Mesendoderm (in vitro differentiated cells): ENCODE results near the gene GNG2.

Experiments used
- DNase-seq: peaks from one replicate; pipeline ENCODE4 v3.0.0; 2013
- H2AK5ac ChIP-seq: 2 replicates; pipeline ENCODE4 v1.6.1; 2013; ENCODE audit warnings: low read length, inconsistent platforms
- H2BK120ac ChIP-seq: 2 replicates; pipeline ENCODE4 v1.6.1; 2013; ENCODE audit warnings: low read depth, mild to moderate bottlenecking, low read length, moderate library complexity, mixed read lengths
- H2BK15ac ChIP-seq: replicated peaks from 2 replicates; pipeline ENCODE4 v1.6.1; 2013; ENCODE audit warnings: low read depth, mild to moderate bottlenecking, moderate library complexity
- H2BK5ac ChIP-seq: 2 replicates; pipeline ENCODE4 v1.6.1; 2013; ENCODE audit warnings: low read length, inconsistent platforms
- H3K18ac ChIP-seq: 2 replicates; pipeline ENCODE4 v1.6.1; 2013; ENCODE audit warnings: mild to moderate bottlenecking, low read length, mixed read lengths
- H3K23ac ChIP-seq: one replicate; pipeline ENCODE4 v1.6.1; 2013; ENCODE audit warnings: low read length
- H3K27ac ChIP-seq: 2 replicates; pipeline ENCODE4 v1.5.1; 2013; ENCODE audit warnings: low read depth, mild to moderate bottlenecking, inconsistent platforms, low read length, moderate library complexity
- H3K27me3 ChIP-seq: 2 replicates; pipeline ENCODE4 v1.6.1; 2013; ENCODE audit warnings: low read length, control low read depth, mild to moderate bottlenecking, inconsistent platforms; ENCODE audit not compliant: insufficient read depth, poor library complexity
- H3K36me3 ChIP-seq: 2 replicates; pipeline ENCODE4 v1.6.1; 2013; ENCODE audit warnings: low read length, inconsistent platforms; ENCODE audit not compliant: control insufficient read depth, insufficient read depth
- H3K4ac ChIP-seq: one replicate; pipeline ENCODE4 v1.6.1; 2013; ENCODE audit warnings: low read depth, mild to moderate bottlenecking, low read length, moderate library complexity
- H3K4me1 ChIP-seq: 2 replicates; pipeline ENCODE4 v1.6.1; 2013; ENCODE audit warnings: low read depth, low read length, inconsistent platforms; ENCODE audit not compliant: control insufficient read depth
- H3K4me2 ChIP-seq: 2 replicates; pipeline ENCODE4 v1.6.1; 2013; ENCODE audit warnings: low read length
- H3K4me3 ChIP-seq: 2 replicates; pipeline ENCODE4 v1.5.1; 2013; ENCODE audit warnings: mild to moderate bottlenecking, low read length
- H3K56ac ChIP-seq: one replicate; pipeline ENCODE4 v1.6.1; 2013; ENCODE audit warnings: low read length
- H3K79me1 ChIP-seq: 2 replicates; pipeline ENCODE4 v1.6.1; 2013; ENCODE audit warnings: low read length, inconsistent platforms
- H3K79me2 ChIP-seq: 2 replicates; pipeline ENCODE4 v1.6.1; 2013; ENCODE audit warnings: mild to moderate bottlenecking, low read length; ENCODE audit not compliant: control insufficient read depth, insufficient read depth
- H3K9ac ChIP-seq: 2 replicates; pipeline ENCODE4 v1.6.1; 2013; ENCODE audit warnings: low read length, inconsistent platforms
- H4K5ac ChIP-seq: one replicate; pipeline ENCODE4 v1.6.1; 2013; ENCODE audit warnings: low read length
- H4K8ac ChIP-seq: one replicate; pipeline ENCODE4 v1.6.1; 2013; ENCODE audit warnings: low read depth, mild to moderate bottlenecking, control low read depth, low read length, moderate library complexity
- WGBS: extraction: QIAGEN DNeasy Blood & Tissue Kit; methylation state at CpG from one replicate; pipeline ENCODE4 v1.1.7; 2013; ENCODE audit warnings: low lambda C conversion rate, missing lambda C conversion rate; ENCODE audit not compliant: insufficient coverage; ENCODE audit errors: extremely low coverage; 5-methylcytosine and 5-hydroxymethylcytosine counted together

Gene GNG2

GRCh38 chr14:51954657-51955056, 94.2 kb downstream of the GNG2 start:
- Histone ChIP-seq H3K4ac (no peak overlapping the region), H3K56ac (no peak overlapping the region), H2BK5ac (no peak overlapping the region), H3K4me1 (no peaks in the 10 kb centered on the region), H4K8ac (no peak overlapping the region), H3K27me3 (no peaks in the 10 kb centered on the region), H3K36me3 (no peaks in the 10 kb centered on the region), H2BK15ac (no peak overlapping the region), H3K18ac (no peak overlapping the region), H3K79me1 (no peaks in the 10 kb centered on the region), H4K5ac (no peak overlapping the region), H2BK120ac (no peak overlapping the region), H3K4me2 (no peak overlapping the region), H2AK5ac (no peak overlapping the region), H3K27ac (no peak overlapping the region), H3K23ac (no peak overlapping the region), H3K79me2 (no peaks in the 10 kb centered on the region), H3K9ac (no peak overlapping the region), H3K4me3 (no peak overlapping the region)
- peak; percentile 11 for DNase-seq
- WGBS: no CpG with 5 or more reads among the region's 3 CpGs

GRCh38 chr14:51957950-51958349, 97.5 kb downstream of the GNG2 start:
- Histone ChIP-seq H3K4me3 (no peak overlapping the region), H3K9ac (no peak overlapping the region), H2BK5ac (no peak overlapping the region), H2AK5ac (no peak overlapping the region), H3K36me3 (no peaks in the 10 kb centered on the region), H3K27ac (no peak overlapping the region), H3K4me2 (no peak overlapping the region), H3K23ac (no peak overlapping the region), H2BK120ac (no peak overlapping the region), H3K4ac (no peak overlapping the region), H3K79me1 (no peaks in the 10 kb centered on the region), H3K27me3 (no peaks in the 10 kb centered on the region), H3K4me1 (no peaks in the 10 kb centered on the region), H4K5ac (no peak overlapping the region), H3K18ac (no peak overlapping the region), H2BK15ac (no peak overlapping the region), H3K79me2 (no peaks in the 10 kb centered on the region), H4K8ac (no peak overlapping the region), H3K56ac (no peak overlapping the region)
- WGBS: no CpG with 5 or more reads among the region's 2 CpGs
- no peak for DNase-seq

DNA sequence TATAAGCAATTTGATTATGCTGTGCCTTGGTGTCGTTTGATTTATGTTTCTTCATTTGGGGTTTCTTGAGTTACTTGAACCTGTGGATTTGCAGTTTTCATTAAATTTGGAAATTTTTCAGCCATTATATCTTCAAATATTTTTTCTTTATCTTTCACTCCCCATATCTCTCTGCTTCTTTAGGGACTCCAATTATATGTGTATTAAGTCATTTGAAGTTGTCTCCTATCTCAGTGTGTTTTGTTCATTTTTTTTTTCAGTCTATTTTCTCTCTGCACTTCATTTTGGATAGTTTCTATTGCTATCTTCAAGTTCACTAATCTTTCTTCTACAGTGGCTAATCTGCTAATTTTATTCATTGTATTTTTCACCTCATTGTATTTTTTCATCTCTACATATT, 99.5 kb downstream of the GNG2 start:
- WGBS: no CpG with 5 or more reads among the region's 1 CpG
- H2BK15ac ChIP-seq: no peak overlapping the region
- no peaks in the 10 kb centered on the region for H3K27me3 ChIP-seq
- H4K5ac ChIP-seq: no peak overlapping the region
- no peak overlapping the region for H3K9ac ChIP-seq
- H3K79me2 ChIP-seq: no peaks in the 10 kb centered on the region
- no peaks in the 10 kb centered on the region for H3K79me1 ChIP-seq
- no peak overlapping the region for H3K18ac ChIP-seq
- no peak overlapping the region for H2AK5ac ChIP-seq
- H3K4me2 ChIP-seq: no peak overlapping the region
- no peak overlapping the region for H3K4ac ChIP-seq
- no peaks in the 10 kb centered on the region for H3K4me1 ChIP-seq
- no peak for DNase-seq
- H3K27ac ChIP-seq: no peak overlapping the region
- no peak overlapping the region for H3K23ac ChIP-seq
- H4K8ac ChIP-seq: no peak overlapping the region
- H3K56ac ChIP-seq: no peak overlapping the region
- no peak overlapping the region for H2BK5ac ChIP-seq
- H2BK120ac ChIP-seq: no peak overlapping the region
- no peak overlapping the region for H3K4me3 ChIP-seq
- H3K36me3 ChIP-seq: no peaks in the 10 kb centered on the region

GRCh38 chr14:51960866-51961265, 100.5 kb downstream of the GNG2 start:
- no peaks in the 10 kb centered on the region for H3K4me1 ChIP-seq

DNA sequence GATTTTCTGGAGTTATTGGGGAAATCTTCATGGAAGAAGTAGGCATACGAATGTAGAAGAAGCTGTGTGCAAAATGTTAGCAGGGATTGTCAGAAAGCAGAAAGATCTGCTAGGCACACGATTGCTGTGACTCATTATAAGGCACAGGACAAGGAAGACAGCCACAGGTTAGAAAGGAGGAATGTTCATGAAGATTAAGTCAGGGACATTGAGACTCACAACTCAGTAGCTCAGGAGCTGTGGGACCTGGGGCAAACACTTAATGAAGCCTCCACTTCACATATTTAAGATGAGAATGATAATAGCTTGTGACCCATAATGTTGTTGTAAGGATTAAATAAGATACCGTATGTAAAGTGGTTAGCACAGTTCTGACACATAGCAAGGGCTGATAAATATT, 102.3 kb downstream of the GNG2 start:
- Histone ChIP-seq H3K4ac (no peak overlapping the region), H3K36me3 (no peaks in the 10 kb centered on the region), H2BK120ac (no peak overlapping the region), H3K4me3 (no peak overlapping the region), H3K79me1 (no peaks in the 10 kb centered on the region), H3K56ac (no peak overlapping the region), H4K5ac (no peak overlapping the region), H2AK5ac (no peak overlapping the region), H3K4me1 (no peaks in the 10 kb centered on the region), H3K18ac (no peak overlapping the region), H3K4me2 (no peak overlapping the region), H2BK5ac (no peak overlapping the region), H3K23ac (no peak overlapping the region), H2BK15ac (no peak overlapping the region), H3K27ac (no peak overlapping the region), H3K9ac (no peak overlapping the region), H3K27me3 (no peaks in the 10 kb centered on the region), H4K8ac (no peak overlapping the region), H3K79me2 (no peaks in the 10 kb centered on the region)
- no CpG with 5 or more reads among the region's 3 CpGs for WGBS
- peak; percentile 47 for DNase-seq

More at GRCh38 chr14:51960866-51961265, 100.5 kb downstream of the GNG2 start:
- Histone ChIP-seq H3K18ac (no peak overlapping the region), H3K79me1 (no peaks in the 10 kb centered on the region), H4K8ac (no peak overlapping the region), H3K27me3 (no peaks in the 10 kb centered on the region), H2AK5ac (no peak overlapping the region), H3K4ac (no peak overlapping the region), H3K27ac (no peak overlapping the region), H3K4me3 (no peak overlapping the region), H3K56ac (no peak overlapping the region), H2BK15ac (no peak overlapping the region), H3K79me2 (no peaks in the 10 kb centered on the region), H3K4me2 (no peak overlapping the region), H4K5ac (no peak overlapping the region), H2BK5ac (no peak overlapping the region), H2BK120ac (no peak overlapping the region), H3K36me3 (no peaks in the 10 kb centered on the region), H3K9ac (no peak overlapping the region), H3K23ac (no peak overlapping the region)
- DNase-seq: no peak

GRCh38 chr14:51963286-51963685, 102.9 kb downstream of the GNG2 start:
- no peak overlapping the region for H4K5ac ChIP-seq
- no peaks in the 10 kb centered on the region for H3K79me1 ChIP-seq
- no peaks in the 10 kb centered on the region for H3K79me2 ChIP-seq
- H3K23ac ChIP-seq: no peak overlapping the region
- H3K18ac ChIP-seq: no peak overlapping the region
- H4K8ac ChIP-seq: no peak overlapping the region
- H3K4me3 ChIP-seq: no peak overlapping the region
- no peak overlapping the region for H3K4me2 ChIP-seq
- no peak overlapping the region for H3K27ac ChIP-seq
- no peaks in the 10 kb centered on the region for H3K27me3 ChIP-seq
- DNase-seq: no peak
- H3K56ac ChIP-seq: no peak overlapping the region
- H2BK15ac ChIP-seq: no peak overlapping the region
- no peak overlapping the region for H3K4ac ChIP-seq
- H2BK5ac ChIP-seq: no peak overlapping the region
- no peaks in the 10 kb centered on the region for H3K4me1 ChIP-seq
- no peak overlapping the region for H3K9ac ChIP-seq
- no CpG with 5 or more reads among the region's 4 CpGs for WGBS
- H3K36me3 ChIP-seq: no peaks in the 10 kb centered on the region
- no peak overlapping the region for H2AK5ac ChIP-seq
- H2BK120ac ChIP-seq: no peak overlapping the region
